CD4-positive, alpha-beta T cell treated with Interferon gamma for 1 hour (primary cell): ENCODE results near the gene PHLPP1.
"Not testable (repeated sequence)": the region's sequence is repeated elsewhere in the genome, so short reads cannot be mapped to it uniquely, and the experiment has no call there.

ENCODE experiments used
- DNase-seq: peaks from one replicate; pipeline ENCODE4 v3.0.0-alpha.2; 2020

Gene PHLPP1

GRCh38 chr18:62899534-62899933 is 184.2 kb downstream of the PHLPP1 start:
- no peak for DNase-seq

- DNase-seq = no peak
Observed at GRCh38 chr18:62900132-62900883, 185.0 kb downstream of the PHLPP1 start.

- DNase-seq = no peak
Observed at GRCh38 chr18:62902776-62903175, 187.4 kb downstream of the PHLPP1 start.

- DNase-seq = no peak
Observed at GRCh38 chr18:62904396-62905285, 189.3 kb downstream of the PHLPP1 start.

- DNase-seq = no peak
Observed at GRCh38 chr18:62912885-62913284, 197.5 kb downstream of the PHLPP1 start.

- not testable (repeated sequence) for DNase-seq
Observed at GRCh38 chr18:62913824-62914223, 198.5 kb downstream of the PHLPP1 start.

GRCh38 chr18:62914871-62915392 is 199.6 kb downstream of the PHLPP1 start:
- DNase-seq = no peak

GRCh38 chr18:62918361-62918760 is 203.0 kb downstream of the PHLPP1 start:
- no peak for DNase-seq

- DNase-seq = no peak
Observed at GRCh38 chr18:62919109-62919838, 203.9 kb downstream of the PHLPP1 start.

GRCh38 chr18:62925031-62925688 is 209.8 kb downstream of the PHLPP1 start:
- no peak for DNase-seq

- DNase-seq = no peak
Observed at GRCh38 chr18:62928326-62928725, 213.0 kb downstream of the PHLPP1 start.

GRCh38 chr18:62933261-62933887 is 218.0 kb downstream of the PHLPP1 start:
- no peak for DNase-seq

- DNase-seq = no peak
Observed at GRCh38 chr18:62935994-62936393, 220.7 kb downstream of the PHLPP1 start.

- no peak for DNase-seq
Observed at GRCh38 chr18:62937065-62937464, 221.7 kb downstream of the PHLPP1 start.

GRCh38 chr18:62938006-62938405 is 222.7 kb downstream of the PHLPP1 start:
- DNase-seq = no peak

GRCh38 chr18:62938487-62938886 is 223.1 kb downstream of the PHLPP1 start:
- no peak for DNase-seq

GRCh38 chr18:62939433-62939832 is 224.1 kb downstream of the PHLPP1 start:
- no peak for DNase-seq

- DNase-seq = no peak
Observed at GRCh38 chr18:62939926-62940325, 224.6 kb downstream of the PHLPP1 start.

- no peak for DNase-seq
Observed at GRCh38 chr18:62942578-62942977, 227.2 kb downstream of the PHLPP1 start.

- no peak for DNase-seq
Observed at GRCh38 chr18:62944454-62944853, 229.1 kb downstream of the PHLPP1 start.

GRCh38 chr18:62948788-62949187 is 233.4 kb downstream of the PHLPP1 start:
- DNase-seq = no peak

- DNase-seq = no peak
Observed at GRCh38 chr18:62950246-62950645, 234.9 kb downstream of the PHLPP1 start.
